OCI-LY1 (cell line): ENCODE results near the gene TRIM67.

ENCODE experiments used
- H2AFZ ChIP-seq: fragments of 200-600 bp; sonication (generic), shearing (Covaris generic); 2 replicates; pipeline ENCODE4 v1.6.0; 2014; ENCODE audit warnings: antibody characterized with exemption, mild to moderate bottlenecking, low read length
- H3F3A ChIP-seq: fragments of 200-600 bp; sonication (generic), shearing (Covaris generic); 2 replicates; pipeline ENCODE4 v1.6.0; 2014; ENCODE audit warnings: mild to moderate bottlenecking, antibody characterized with exemption, low read length, moderate library complexity; ENCODE audit not compliant: insufficient read depth
- H3K27ac ChIP-seq: fragments of 200-600 bp; sonication (generic); 2 replicates; pipeline ENCODE4 v1.5.1; 2014; ENCODE audit warnings: low read length, mixed run types, mild to moderate bottlenecking, low read depth; ENCODE audit not compliant: poor library complexity, severe bottlenecking
- H3K27me3 ChIP-seq: fragments of 200-600 bp; sonication (generic); 2 replicates; pipeline ENCODE4 v1.6.0; 2014; ENCODE audit warnings: antibody characterized with exemption, mild to moderate bottlenecking, low read length, moderate library complexity; ENCODE audit not compliant: insufficient read depth
- H3K36me3 ChIP-seq: fragments of 200-600 bp; sonication (generic); 2 replicates; pipeline ENCODE4 v1.6.1; 2014; ENCODE audit warnings: mild to moderate bottlenecking, antibody characterized with exemption, low read length, moderate library complexity, mixed read lengths; ENCODE audit not compliant: insufficient read depth
- H3K4me1 ChIP-seq: fragments of 200-600 bp; sonication (generic); 2 replicates; pipeline ENCODE4 v1.5.1; 2014; ENCODE audit warnings: mild to moderate bottlenecking, low read length, moderate library complexity; ENCODE audit not compliant: insufficient read depth, severe bottlenecking
- H3K4me2 ChIP-seq: fragments of 200-600 bp; sonication (generic), shearing (Covaris generic); 2 replicates; pipeline ENCODE4 v1.6.1; 2014; ENCODE audit warnings: low read length
- H3K4me3 ChIP-seq: fragments of 200-600 bp; sonication (generic); 2 replicates; pipeline ENCODE4 v1.5.1; 2014; ENCODE audit warnings: low read length, low read depth, mild to moderate bottlenecking, mixed read lengths; ENCODE audit not compliant: poor library complexity, severe bottlenecking
- H3K79me2 ChIP-seq: fragments of 200-600 bp; shearing (Covaris generic); 2 replicates; pipeline ENCODE4 v1.6.1; 2016; ENCODE audit warnings: mixed run types, low read length, mixed read lengths; ENCODE audit not compliant: insufficient read depth
- H3K9ac ChIP-seq: fragments of 200-600 bp; sonication (generic), shearing (Covaris generic); 2 replicates; pipeline ENCODE4 v1.6.1; 2014; ENCODE audit warnings: mild to moderate bottlenecking, low read length, mixed read lengths
- H3K9me2 ChIP-seq: fragments of 200-600 bp; sonication (generic), shearing (Covaris generic); 2 replicates; pipeline ENCODE4 v1.6.1; 2014; ENCODE audit warnings: low read depth, mild to moderate bottlenecking, low read length, mixed read lengths
- H3K9me3 ChIP-seq: fragments of 200-600 bp; shearing (Covaris generic); 2 replicates; pipeline ENCODE4 v1.6.1; 2014; ENCODE audit warnings: low read length, mixed read lengths
- H4K20me1 ChIP-seq: fragments of 200-600 bp; sonication (generic), shearing (Covaris generic); 2 replicates; pipeline ENCODE4 v1.6.0; 2016; ENCODE audit warnings: mild to moderate bottlenecking, low read length; ENCODE audit not compliant: insufficient read depth
- CTCF ChIP-seq: fragments of 200-600 bp; sonication (generic), shearing (Covaris generic); IDR thresholded peaks from 2 replicates; pipeline ENCODE4 v1.5.1; 2017; ENCODE audit warnings: mild to moderate bottlenecking, antibody characterized with exemption, low read length, moderate library complexity, mixed read lengths
- EZH2 ChIP-seq: fragments of 200-600 bp; sonication (generic), shearing (Covaris generic); IDR thresholded peaks from 2 replicates; pipeline ENCODE4 v1.8.0; 2017; ENCODE audit warnings: borderline replicate concordance, mixed run types, mild to moderate bottlenecking, antibody characterized with exemption, low read length, moderate library complexity, mixed read lengths

TRIM67 gene

GRCh38 chr1:231213831-231214573, 52.1 kb downstream of the TRIM67 start:
- no peak overlapping the region for H3K4me2 ChIP-seq
- no peaks in the 10 kb centered on the region for H3K27me3 ChIP-seq

GRCh38 chr1:231214918-231215680, 53.2 kb downstream of the TRIM67 start:
- peak overlapping the region; percentile 64 for H3K4me2 ChIP-seq
- H3F3A ChIP-seq = no peaks in the 10 kb centered on the region
- H3K27ac ChIP-seq = no peak overlapping the region
- H3K36me3 ChIP-seq = no peaks in the 10 kb centered on the region
- H2AFZ ChIP-seq = no peak overlapping the region
- no peak for TF ChIP-seq EZH2
- no peak for TF ChIP-seq CTCF
- no peaks in the 10 kb centered on the region for H3K79me2 ChIP-seq
- H4K20me1 ChIP-seq = no peaks in the 10 kb centered on the region
- no peaks in the 10 kb centered on the region for H3K9me3 ChIP-seq
- no peaks in the 10 kb centered on the region for H3K27me3 ChIP-seq
- H3K9me2 ChIP-seq = no peaks in the 10 kb centered on the region
- H3K4me1 ChIP-seq = peaks cover 29% of the 10 kb centered on the region
- H3K9ac ChIP-seq = peak overlapping the region; percentile 7; the same call in 1 of the 2 replicates
- H3K4me3 ChIP-seq = peak overlapping the region; percentile 45

More at GRCh38 chr1:231213831-231214573, 52.1 kb downstream of the TRIM67 start:
- Histone ChIP-seq H3K9me3 (no peaks in the 10 kb centered on the region), H3K36me3 (no peaks in the 10 kb centered on the region), H2AFZ (no peak overlapping the region), H3K9me2 (no peaks in the 10 kb centered on the region), H3K4me1 (peaks cover 29% of the 10 kb centered on the region), H3K4me3 (no peak overlapping the region), H3K79me2 (no peaks in the 10 kb centered on the region), H3K27ac (no peak overlapping the region), H3F3A (no peaks in the 10 kb centered on the region), H3K9ac (no peak overlapping the region), H4K20me1 (no peaks in the 10 kb centered on the region)
- TF ChIP-seq EZH2 (no peak), CTCF (no peak)

GRCh38 chr1:231215681-231216385, 54.0 kb downstream of the TRIM67 start:
- Histone ChIP-seq H3K79me2 (no peaks in the 10 kb centered on the region), H3K4me1 (peaks cover 29% of the 10 kb centered on the region), H3K27ac (no peak overlapping the region), H3K9ac (peak overlapping the region; percentile 7; the same call in 1 of the 2 replicates), H3K36me3 (no peaks in the 10 kb centered on the region), H3F3A (no peaks in the 10 kb centered on the region), H2AFZ (no peak overlapping the region), H3K9me2 (no peaks in the 10 kb centered on the region), H3K4me3 (peak overlapping the region; percentile 45), H4K20me1 (no peaks in the 10 kb centered on the region), H3K9me3 (no peaks in the 10 kb centered on the region), H3K4me2 (peak overlapping the region; percentile 64), H3K27me3 (no peaks in the 10 kb centered on the region)
- no peak for TF ChIP-seq EZH2
- no peak for TF ChIP-seq CTCF
